Peyer's patch (tissue), 4 donors: ENCODE measurements around the gene AEBP2.

ENCODE experiments used
- CTCF ChIP-seq, 6 experiments: fragments of 450-650 bp in 4 of 6; fragments of 200-600 bp in 2 of 6; sonication (generic) in 1 of 6; IDR thresholded peaks; one replicate each; pipeline ENCODE4 v1.5.1; 2017 to 2019; ENCODE audit warnings: antibody characterized with exemption in 6 of 6, mild to moderate bottlenecking in 3 of 6, moderate library complexity in 1 of 6
- POLR2A ChIP-seq, 2 donors: fragments of 450-650 bp; IDR thresholded peaks; one replicate each; pipeline ENCODE4 v1.5.1; 2017; ENCODE audit warnings: antibody characterized with exemption in 2 of 2, mild to moderate bottlenecking in 2 of 2, moderate library complexity in 2 of 2

- no peak for TF ChIP-seq CTCF (IDR thresholded peaks at IDR 0.05)
- TF ChIP-seq POLR2A (IDR thresholded peaks at IDR 0.05), result no peak
These were observed 71.2 kb downstream of the AEBP2 start for GRCh38 chr12:19510461-19510860.
